Measurements from ENCODE around the gene MRPL53.

MRPL53 gene

GRCh38 chr2:74472086-74472944, at the start of gene MRPL53:
Gene MRPL53, minus strand, starts transcription at chr2:74472680. Its CDS starts 20 bp downstream, at chr2:74472660.
- peak; percentile 93 for DNase-seq

GRCh38 chr2:74516650-74517049, 44.2 kb upstream of the MRPL53 start:
- DNase-seq, result no peak

- DNase-seq, result peak; percentile 50
Observed at GRCh38 chr2:74515981-74516633, 43.6 kb upstream of the MRPL53 start.

- no peak for DNase-seq
Observed at GRCh38 chr2:74515271-74515980, 42.9 kb upstream of the MRPL53 start.

- DNase-seq, result no peak
Observed at GRCh38 chr2:74514368-74515270, 42.1 kb upstream of the MRPL53 start, which contains the start of gene TLX2. Gene TLX2, plus strand, starts transcription at chr2:74514450. Its CDS starts 357 bp downstream, at chr2:74514807.

- DNase-seq, result no peak
Observed at GRCh38 chr2:74513605-74514367, 41.3 kb upstream of the MRPL53 start.

- no peak for DNase-seq
Observed at GRCh38 chr2:74512744-74513604, 40.5 kb upstream of the MRPL53 start.

GRCh38 chr2:74511104-74511989, 38.9 kb upstream of the MRPL53 start:
- DNase-seq, result no peak

- no peak for DNase-seq
Observed at GRCh38 chr2:74510272-74510671, 37.8 kb upstream of the MRPL53 start.

GRCh38 chr2:74507926-74508520, 35.5 kb upstream of the MRPL53 start:
- DNase-seq, result no peak

GRCh38 chr2:74507145-74507925, 34.9 kb upstream of the MRPL53 start, which contains the start of gene PCGF1:
Gene PCGF1, minus strand, starts transcription at chr2:74507695. Its CDS starts 27 bp downstream, at chr2:74507668.
- peak; percentile 97 for DNase-seq

- DNase-seq, result no peak
Observed at GRCh38 chr2:74505448-74506246, 33.2 kb upstream of the MRPL53 start.

GRCh38 chr2:74504591-74504990, 32.1 kb upstream of the MRPL53 start:
- no peak for DNase-seq

- no peak for DNase-seq
Observed at GRCh38 chr2:74503506-74504475, 31.3 kb upstream of the MRPL53 start.

- no peak for DNase-seq
Observed at GRCh38 chr2:74502720-74503505, 30.4 kb upstream of the MRPL53 start.
